GM12878 (cell line): ENCODE measurements around the gene PGAM4. TPM values are rescaled to one million over a fixed set of nuclear protein-coding genes. Genes with fewer than 3 reads are reported as not detected.

Experiments used
- ATAC-seq: fragments of 200-7000 bp; cut with Tn5 transposase; 3 replicates; pipeline ENCODE4 v1.9.1; 2020; ENCODE audit warnings: mild to moderate bottlenecking, moderate library complexity
- BruUV-seq: library from RNA; stranded (reverse); fragments of 400-500 nt; replicated peaks from 2 replicates; lab custom pipeline; 2021; lab: Mats Ljungman, UMichigan
- CTCF ChIA-PET: fragments of 300-600 bp; sonication (Branson Sonifier 250); formaldehyde crosslinking; extraction: SDS; loops from one replicate; lab custom pipeline; 2021; ENCODE audit warnings: inconsistent platforms; lab: Yijun Ruan, JAX
- POLR2A ChIA-PET: fragments of 350-600 bp; formaldehyde crosslinking; extraction: SDS; loops from one replicate; lab custom pipeline; 2021; ENCODE audit warnings: inconsistent platforms; lab: Charles Lee
- RAD21 ChIA-PET: fragments of 300-600 bp; sonication (Branson Sonifier 250); formaldehyde crosslinking; loops from one replicate; lab custom pipeline; 2023; ENCODE audit warnings: antibody characterized with exemption; ENCODE audit not compliant: unreplicated experiment; lab: Charles Lee
- SMC1A ChIA-PET: fragments of 300-600 bp; sonication (Branson Sonifier 250); formaldehyde crosslinking; loops from one replicate; lab custom pipeline; 2023; ENCODE audit not compliant: unreplicated experiment, uncharacterized antibody; lab: Charles Lee
- DNase-seq: peaks from one replicate; pipeline ENCODE4 v3.0.0-alpha.2; 2011; ENCODE audit warnings: low read depth, low spot score
- FAIRE-seq: peaks from 3 replicates; lab custom pipeline; 2011; peaks lifted over from hg19 to GRCh38; lab: Jason Lieb, UNC
- H2AFZ ChIP-seq: 2 replicates; pipeline ENCODE4 v1.6.0; 2011; ENCODE audit warnings: low read depth, low read length, control low read depth; ENCODE audit not compliant: control insufficient read depth
- H3K27ac ChIP-seq: 2 replicates; pipeline ENCODE4 v1.5.1; 2011; ENCODE audit warnings: control low read depth; ENCODE audit not compliant: control insufficient read depth, insufficient read depth
- H3K27me3 ChIP-seq, 2 experiments: replicated peaks in 1 of 2; 2 replicates each; pipeline versions ENCODE4 v1.6.0 to v1.6.1; 2011; ENCODE audit warnings: low read length in 1 of 2; ENCODE audit not compliant: control insufficient read depth in 2 of 2, insufficient read depth in 2 of 2
- H3K36me3 ChIP-seq, 2 experiments: 2 replicates each; pipeline ENCODE4 v1.5.1; 2011; ENCODE audit warnings: low read length in 1 of 2; ENCODE audit not compliant: control insufficient read depth in 2 of 2, insufficient read depth in 2 of 2
- H3K4me1 ChIP-seq: 2 replicates; pipeline ENCODE4 v1.6.1; 2011; ENCODE audit warnings: mild to moderate bottlenecking, low read length, moderate library complexity, mixed read lengths; ENCODE audit not compliant: control insufficient read depth, insufficient read depth
- H3K4me2 ChIP-seq: 2 replicates; pipeline ENCODE4 v1.6.0; 2011; ENCODE audit warnings: control low read depth; ENCODE audit not compliant: control insufficient read depth, insufficient read depth
- H3K4me3 ChIP-seq: fragments of 200-600 bp; sonication (generic); 2 replicates; pipeline ENCODE4 v1.5.1; 2016
- H3K79me2 ChIP-seq: 2 replicates; pipeline ENCODE4 v1.6.0; 2011; ENCODE audit warnings: low read length; ENCODE audit not compliant: control insufficient read depth, insufficient read depth
- H3K9ac ChIP-seq: 2 replicates; pipeline ENCODE4 v1.8.0; 2011; ENCODE audit warnings: low read length, control low read depth, mixed read lengths; ENCODE audit not compliant: control insufficient read depth, insufficient read depth
- H3K9me3 ChIP-seq: replicated peaks from 3 replicates; pipeline ENCODE4 v1.5.1; 2011; ENCODE audit warnings: mild to moderate bottlenecking, low read length; ENCODE audit not compliant: control insufficient read depth, insufficient read depth
- H4K20me1 ChIP-seq: 2 replicates; pipeline ENCODE4 v1.6.0; 2011; ENCODE audit not compliant: control insufficient read depth, insufficient read depth
- CBX5 ChIP-seq: sonication (generic); IDR thresholded peaks from 2 replicates; pipeline ENCODE4 v1.6.1; 2016; ENCODE audit warnings: low read depth, moderate library complexity, mild to moderate bottlenecking, inconsistent platforms
- CTCF ChIP-seq, 3 experiments: IDR thresholded peaks in 2 of 3; conservative IDR thresholded peaks in 1 of 3; 2 replicates each; pipeline ENCODE4 v1.5.1; 2011; ENCODE audit warnings: low read depth in 3 of 3, low read length in 3 of 3, mild to moderate bottlenecking in 3 of 3, control low read depth in 2 of 3, moderate library complexity in 2 of 3, inconsistent platforms in 1 of 3, mixed read lengths in 1 of 3; ENCODE audit not compliant: control insufficient read depth in 2 of 3, insufficient read depth in 1 of 3; ENCODE audit errors: extremely low read depth in 1 of 3
- JUNB ChIP-seq: IDR thresholded peaks from 2 replicates; pipeline ENCODE4 v1.6.1; 2016; ENCODE audit warnings: antibody characterized with exemption, mild to moderate bottlenecking
- MEF2A ChIP-seq: IDR thresholded peaks from 2 replicates; pipeline ENCODE4 v1.6.1; 2011; ENCODE audit warnings: low read depth, mild to moderate bottlenecking, low read length, moderate library complexity; ENCODE audit not compliant: insufficient read depth
- RAD21 ChIP-seq: IDR thresholded peaks from 2 replicates; pipeline ENCODE4 v1.6.1; 2011; ENCODE audit warnings: mild to moderate bottlenecking, low read depth, low read length, moderate library complexity; ENCODE audit not compliant: insufficient read depth
- SIN3A ChIP-seq: IDR thresholded peaks from 2 replicates; pipeline ENCODE4 v1.6.1; 2012; ENCODE audit warnings: low read depth, low read length, improper control_type of control experiment
- SREBF1 ChIP-seq: IDR thresholded peaks from 2 replicates; pipeline ENCODE4 v1.6.1; 2012; ENCODE audit warnings: mild to moderate bottlenecking, low read length
- TAF1 ChIP-seq: IDR thresholded peaks from 2 replicates; pipeline ENCODE4 v1.6.1; 2011; ENCODE audit warnings: mild to moderate bottlenecking, low read depth, low read length, borderline replicate concordance
- TCF7 ChIP-seq: IDR thresholded peaks from 2 replicates; pipeline ENCODE4 v1.6.1; 2014; ENCODE audit warnings: antibody characterized with exemption, borderline replicate concordance
- ZBED1 ChIP-seq: IDR thresholded peaks from 2 replicates; pipeline ENCODE4 v1.6.1; 2016; ENCODE audit warnings: borderline replicate concordance
- WGBS: methylation state at CpG from one replicate; pipeline ENCODE4 v1.1.6; 2016; ENCODE audit warnings: low lambda C conversion rate; ENCODE audit not compliant: insufficient replicate concordance, insufficient coverage; ENCODE audit errors: missing lambda C conversion rate; 5-methylcytosine and 5-hydroxymethylcytosine counted together
- in situ Hi-C: fragments of 300-500 bp; cut with MboI; formaldehyde crosslinking; loops from 9 replicates; pipeline ENCODE4 v1.14.3; 2018; ENCODE audit warnings: mixed read lengths
- intact Hi-C: fragments of 100-400 bp; cut with micrococcal nuclease; formaldehyde crosslinking; loops from one replicate; pipeline ENCODE4 v1.14.2; 2022; ENCODE audit not compliant: unreplicated experiment
- polyA plus RNA-seq, 11 experiments: library from polyadenylated mRNA; depleted of rRNA in 4 of 11; unstranded in 6 of 11; stranded (reverse) in 5 of 11; fragments of >200 nt; fragmentation: Nextera tagmentation in 4 of 11; fragmentation: Illumina TruSeq in 1 of 11; extraction: Ambion mirVana in 4 of 11; extraction: Trizol in 1 of 11; gene quantifications; 1 replicate in 1 of 11; 2 replicates in 10 of 11; pipeline versions ENCODE4 v1.2.1 to v1.2.3, GENCODE V29; 2011 to 2016; ENCODE audit warnings: inconsistent platforms in 2 of 11, missing spikeins in 2 of 11, low read depth in 1 of 11
- total RNA-seq, 4 experiments: library from RNA; depleted of rRNA in 3 of 4; stranded (reverse); fragments of >200 nt in 3 of 4; fragmentation: Illumina TruSeq in 1 of 4; extraction: Trizol in 1 of 4; gene quantifications; 2 replicates each; pipeline versions ENCODE4 v1.2.1 to v1.2.3, GENCODE V29; 2013 to 2021

PGAM4 gene
- total and polyA plus RNA-seq, 10 of the 15 experiments (the other 5 are each of a cell fraction or from before 2014, with no cell fraction given) = 0.24 to 0.80 (median 0.36) TPM; not detected in 6

DNA sequence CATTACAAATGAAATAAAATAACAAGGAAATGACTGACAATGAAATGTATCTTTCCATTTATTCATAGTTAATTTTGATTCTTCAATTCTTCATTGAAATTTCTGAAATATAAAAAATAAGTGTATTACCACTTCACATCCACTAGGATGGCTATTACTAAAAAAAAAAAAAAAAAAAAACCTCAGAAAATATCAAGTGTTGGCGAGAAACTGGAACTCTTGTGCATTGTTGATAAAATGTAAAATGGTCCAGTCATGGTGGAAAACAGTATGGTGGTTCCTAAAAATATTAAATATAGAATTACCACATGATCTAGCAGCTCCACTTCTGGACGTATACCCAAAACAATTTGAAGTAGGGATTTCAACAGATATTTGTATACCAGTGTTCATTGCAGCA lies 22.9 kb downstream of the PGAM4 start:
- FAIRE-seq (no peak), DNase-seq (no peak), ATAC-seq (no peak)
- CTCF ChIA-PET = interaction anchor here (0.7 kb wide), 1 partner anchor 37 kb away, joined by 3 read pairs; no protein-coding TSS in a partner anchor
- Histone ChIP-seq H3K4me3 (no peak overlapping the region), H3K79me2 (no peaks in the 10 kb centered on the region), H3K4me1 (no peaks in the 10 kb centered on the region; the same call in 1 of the 2 replicates), H4K20me1 (no peaks in the 10 kb centered on the region), H2AFZ (no peak overlapping the region), H3K9me3 (no peaks in the 10 kb centered on the region), H3K27ac (no peak overlapping the region), H3K4me2 (no peak overlapping the region), H3K27me3 (no peaks in the 10 kb centered on the region), H3K9ac (no peak overlapping the region), H3K36me3 (no peaks in the 10 kb centered on the region)
- SMC1A ChIA-PET = interaction anchor here (1.8 kb wide), 1 partner anchor 48 kb away, joined by 4 read pairs; no protein-coding TSS in a partner anchor
- TF ChIP-seq JUNB (no peak), SREBF1 (no peak), ZBED1 (no peak), CTCF (IDR thresholded peaks at IDR 0.05 in 2 of 3, conservative IDR thresholded peaks at IDR 0.05 in 1 of 3; ENCODE audit: control insufficient read depth in 2 of 3, extremely low read depth in 1 of 3, insufficient read depth in 1 of 3, low read depth in 3 of 3, low read length in 3 of 3) (no peak), TCF7 (no peak), RAD21 (no peak), TAF1 (no peak), MEF2A (no peak), CBX5 (no peak), SIN3A (no peak)
- in situ Hi-C loops (no loop called here), intact Hi-C loops (no loop called here)
- RAD21 ChIA-PET = no interaction called here
- BruUV-seq = no TSS peak
- WGBS = 46% methylated on average over 2 of the region's 2 CpGs
- POLR2A ChIA-PET = no interaction called here
